ENCODE measurements around the gene NTNG2. TPM values are rescaled to one million over a fixed set of nuclear protein-coding genes. Genes with fewer than 3 reads are reported as not detected.
A peak's percentile ranks its signal among the peaks of the same experiment; 100 is the strongest.

Gene NTNG2
- total and polyA plus RNA-seq, 2 of the 13 experiments (the other 11 are each of a cell fraction or from before 2014, with no cell fraction given) = 0.02 to 0.36 TPM

DNA sequence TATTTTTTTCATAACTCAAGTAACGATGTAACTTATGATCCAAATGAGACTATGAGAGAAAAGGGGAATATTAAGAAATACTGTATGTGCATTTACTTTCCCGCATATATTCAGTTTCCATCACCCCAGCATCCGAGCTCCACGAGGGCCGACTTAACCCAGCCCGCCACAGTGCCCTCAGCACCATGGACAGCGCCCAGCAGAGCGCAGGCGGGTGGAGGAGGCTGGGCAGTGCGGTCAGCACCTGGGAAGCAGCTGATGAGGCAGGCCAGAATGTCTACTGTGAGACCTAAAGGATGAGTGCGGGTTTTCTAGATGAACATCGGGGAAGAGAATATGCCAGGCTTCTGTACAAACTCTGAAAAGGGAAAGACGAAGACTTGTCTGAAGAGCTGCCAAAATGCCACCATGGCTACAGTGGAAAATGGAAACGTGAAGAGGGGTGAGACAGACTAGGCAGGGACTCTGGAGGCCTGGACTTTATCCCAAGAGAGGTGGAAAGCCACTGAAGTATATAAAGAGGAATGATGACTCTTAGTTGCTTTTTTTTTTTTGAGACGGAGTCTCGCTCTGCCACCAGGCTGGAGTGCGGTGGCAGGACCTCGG, 47.7 kb upstream of the NTNG2 start (continued):
- no peak for TF ChIP-seq BRD4 (CRISPR knock-in tag; IDR thresholded peaks at IDR 0.05)
- peak; percentile 93; the same call in 1 of the 2 replicates for TF ChIP-seq ZNF234 (CRISPR knock-in tag; conservative IDR thresholded peaks at IDR 0.05)
- TF ChIP-seq RFXAP (CRISPR knock-in tag; IDR thresholded peaks at IDR 0.05; ENCODE audit: borderline replicate concordance) = peak; percentile 94
- no peak for TF ChIP-seq ZNF567 (CRISPR knock-in tag; IDR thresholded peaks at IDR 0.05; ENCODE audit: borderline replicate concordance)
- TF ChIP-seq DR1 (CRISPR knock-in tag; IDR thresholded peaks at IDR 0.05) = 0 out of 2 replicates have a peak, but pooled peaks have one; percentile 42
- no peak for TF ChIP-seq RORA (CRISPR knock-in tag; IDR thresholded peaks at IDR 0.05)
- TF ChIP-seq ZC3H13 (CRISPR knock-in tag; IDR thresholded peaks at IDR 0.05) = peak; percentile 97
- TF ChIP-seq FOXO1 (CRISPR knock-in tag; IDR thresholded peaks at IDR 0.05) = peak; percentile 89
- peak; percentile 60 for TF ChIP-seq NFYC (CRISPR knock-in tag; IDR thresholded peaks at IDR 0.05)
- TF ChIP-seq ZNF230 (CRISPR knock-in tag; IDR thresholded peaks at IDR 0.05) = peak; percentile 87; the same call in 1 of the 2 replicates
- peak; percentile 81 for TF ChIP-seq ZMYM4 (CRISPR knock-in tag; IDR thresholded peaks at IDR 0.05)
- peak; percentile 77; the same call in 1 of the 2 replicates for TF ChIP-seq ZNF670 (CRISPR knock-in tag; IDR thresholded peaks at IDR 0.05; ENCODE audit: borderline replicate concordance)
- TF ChIP-seq POLR2AphosphoS5 (IDR thresholded peaks at IDR 0.05; ENCODE audit: low read depth, low read length) = no peak
- TF ChIP-seq SP5 (CRISPR knock-in tag; IDR thresholded peaks at IDR 0.05; ENCODE audit: borderline replicate concordance, low read depth) = no peak
- TF ChIP-seq KLF15 (CRISPR knock-in tag; IDR thresholded peaks at IDR 0.05; ENCODE audit: borderline replicate concordance) = peak; percentile 98
- no peak for TF ChIP-seq GABPA (IDR thresholded peaks at IDR 0.05; ENCODE audit: low read depth, low read length)
- TF ChIP-seq GABPA (CRISPR knock-in tag; IDR thresholded peaks at IDR 0.05; ENCODE audit: low read depth) = peak; percentile 17; the same call in 1 of the 2 replicates
- TF ChIP-seq ZNF33A (CRISPR knock-in tag; IDR thresholded peaks at IDR 0.05; ENCODE audit: borderline replicate concordance) = peak; percentile 79
- TF ChIP-seq SRSF4 (IDR thresholded peaks at IDR 0.05; ENCODE audit: low read depth, low read length, poor library complexity, severe bottlenecking) = no peak
- peak; percentile 89 for TF ChIP-seq NCOA2 (CRISPR knock-in tag; IDR thresholded peaks at IDR 0.05)
- TF ChIP-seq CHD2 (IDR thresholded peaks at IDR 0.05; ENCODE audit: low read depth, low read length) = no peak

Measured in HepG2 (cell line).